Measurements from ENCODE around the gene STK38L.
A peak's percentile ranks its signal among the peaks of the same experiment; 100 is the strongest.
"Not testable (repeated sequence)": the region's sequence is repeated elsewhere in the genome, so short reads cannot be mapped to it uniquely, and the experiment has no call there.

The STK38L gene

GRCh38 chr12:27220988-27221345 is 23.1 kb upstream of the STK38L start:
- TF ChIP-seq Cebpa-rat (IDR thresholded peaks at IDR 0.05), result no peak
- Histone ChIP-seq H3K27ac (peak overlapping the region in 4 of 11 experiments; percentile 37 to 54 (median 45); a peak in 6 of 22 replicates), H3K9me3 (replicated peaks in 1 of 11) (no peaks in the 10 kb centered on the region), H3K4me1 (peaks cover 8 to 44% (median 20%) of the 10 kb centered on the region in 10 experiments; a peak in 17 of 20 replicates), H3K36me3 (no peaks in the 10 kb centered on the region), H3K4me2 (peak overlapping the region in 5 of 11 experiments; percentile 65 to 83 (median 73); a peak in 10 of 22 replicates), H3K4me3 (no peak overlapping the region), H3K9ac (no peak overlapping the region), H4K20me1 (no peaks in the 10 kb centered on the region), H3K27me3 (no peaks in the 10 kb centered on the region)

- H3K4me3 ChIP-seq, result no peak overlapping the region
- peak overlapping the region in 10 of 11 experiments; percentile 6 to 83 (median 54); a peak in 16 of 22 replicates for H3K4me2 ChIP-seq
- peak overlapping the region in 4 of 11 experiments; percentile 37 to 54 (median 45); a peak in 9 of 22 replicates for H3K27ac ChIP-seq
- H3K9ac ChIP-seq, result peak overlapping the region in 2 of 11 experiments; percentile 8 to 12; a peak in 2 of 22 replicates
- peaks cover 8 to 52% (median 23%) of the 10 kb centered on the region in 10 experiments; a peak in 17 of 20 replicates for H3K4me1 ChIP-seq
- H3K27me3 ChIP-seq, result no peaks in the 10 kb centered on the region
- no peaks in the 10 kb centered on the region for H4K20me1 ChIP-seq
- H3K9me3 ChIP-seq (replicated peaks in 1 of 11), result no peaks in the 10 kb centered on the region
- 0 out of 22 replicates have a peak, but pooled peaks of 1 of the 11 experiments have one; percentile 14 for TF ChIP-seq Cebpa-rat (IDR thresholded peaks at IDR 0.05)
- no peaks in the 10 kb centered on the region for H3K36me3 ChIP-seq
These were observed 22.3 kb upstream of the STK38L start for GRCh38 chr12:27221625-27222387.

GRCh38 chr12:27226407-27226929 is 17.6 kb upstream of the STK38L start:
- H3K4me1 ChIP-seq, result peaks cover 7 to 51% (median 18%) of the 10 kb centered on the region in 10 experiments; a peak in 17 of 20 replicates
- H3K9ac ChIP-seq, result no peak overlapping the region
- no peaks in the 10 kb centered on the region for H4K20me1 ChIP-seq
- H3K4me3 ChIP-seq, result no peak overlapping the region
- peak overlapping the region in 5 of 11 experiments; percentile 4 to 66 (median 49); a peak in 10 of 22 replicates for H3K4me2 ChIP-seq
- H3K36me3 ChIP-seq, result no peaks in the 10 kb centered on the region
- no peak for TF ChIP-seq Cebpa-rat (IDR thresholded peaks at IDR 0.05)
- peak overlapping the region in 4 of 11 experiments; percentile 45 to 62 (median 50); a peak in 9 of 22 replicates for H3K27ac ChIP-seq
- H3K9me3 ChIP-seq (replicated peaks in 1 of 11), result no peaks in the 10 kb centered on the region
- no peaks in the 10 kb centered on the region for H3K27me3 ChIP-seq

- H3K27me3 ChIP-seq, result no peaks in the 10 kb centered on the region
- TF ChIP-seq Cebpa-rat (IDR thresholded peaks at IDR 0.05), result no peak
- no peak overlapping the region for H3K4me3 ChIP-seq
- H3K27ac ChIP-seq, result no peak overlapping the region
- H3K9me3 ChIP-seq (replicated peaks in 1 of 11), result no peaks in the 10 kb centered on the region
- peak overlapping the region in 5 of 11 experiments; percentile 46 to 79 (median 67); a peak in 10 of 22 replicates for H3K4me2 ChIP-seq
- peaks cover 0 to 30% (median 7%) of the 10 kb centered on the region in 10 experiments; a peak in 9 of 20 replicates for H3K4me1 ChIP-seq
- H4K20me1 ChIP-seq, result no peaks in the 10 kb centered on the region
- no peak overlapping the region for H3K9ac ChIP-seq
- H3K36me3 ChIP-seq, result no peaks in the 10 kb centered on the region
These were observed 14.7 kb upstream of the STK38L start for GRCh38 chr12:27229367-27229766.

GRCh38 chr12:27231374-27231773 is 12.7 kb upstream of the STK38L start:
- H3K36me3 ChIP-seq; H3K4me2 ChIP-seq; H3K4me3 ChIP-seq; H3K9me3 ChIP-seq (replicated peaks in 1 of 11); H3K9ac ChIP-seq; H3K27me3 ChIP-seq; H3K27ac ChIP-seq; H4K20me1 ChIP-seq: not testable (repeated sequence)
- peaks cover 0 to 26% (median 4%) of the 10 kb centered on the region in 10 experiments; a peak in 9 of 20 replicates for H3K4me1 ChIP-seq

- no peak overlapping the region for H3K9ac ChIP-seq
- no peak for TF ChIP-seq Cebpa-rat (IDR thresholded peaks at IDR 0.05)
- H3K4me3 ChIP-seq, result no peak overlapping the region
- no peak overlapping the region for H3K4me2 ChIP-seq
- no peaks in the 10 kb centered on the region for H4K20me1 ChIP-seq
- no peaks in the 10 kb centered on the region for H3K9me3 ChIP-seq (replicated peaks in 1 of 11)
- H3K27me3 ChIP-seq, result no peaks in the 10 kb centered on the region
- H3K27ac ChIP-seq, result no peak overlapping the region
- H3K36me3 ChIP-seq, result no peaks in the 10 kb centered on the region
- peaks cover 0 to 43% (median 21%) of the 10 kb centered on the region in 10 experiments; a peak in 15 of 20 replicates for H3K4me1 ChIP-seq
These were observed 10.3 kb upstream of the STK38L start for GRCh38 chr12:27233814-27234213.

GRCh38 chr12:27236498-27236897 is 7.6 kb upstream of the STK38L start:
- H3K4me2 ChIP-seq, result peak overlapping the region in 5 of 11 experiments; percentile 11 to 88 (median 41); a peak in 10 of 22 replicates
- no peak overlapping the region for H3K4me3 ChIP-seq
- H4K20me1 ChIP-seq, result no peaks in the 10 kb centered on the region
- H3K9me3 ChIP-seq (replicated peaks in 1 of 11), result no peaks in the 10 kb centered on the region
- peaks cover 0 to 43% (median 21%) of the 10 kb centered on the region in 10 experiments; a peak in 15 of 20 replicates for H3K4me1 ChIP-seq
- TF ChIP-seq Cebpa-rat (IDR thresholded peaks at IDR 0.05), result no peak
- peak overlapping the region in 3 of 11 experiments; percentile 3 to 70 (median 14); a peak in 2 of 22 replicates for H3K27ac ChIP-seq
- H3K9ac ChIP-seq, result no peak overlapping the region
- H3K36me3 ChIP-seq, result no peaks in the 10 kb centered on the region
- H3K27me3 ChIP-seq, result no peaks in the 10 kb centered on the region

GRCh38 chr12:27237790-27238771 is 6.0 kb upstream of the STK38L start:
- H3K9ac ChIP-seq, result peak overlapping the region in 6 of 11 experiments; percentile 3 to 55 (median 50); a peak in 10 of 22 replicates
- H3K27ac ChIP-seq, result peak overlapping the region in 8 of 11 experiments; percentile 2 to 76 (median 61); a peak in 13 of 22 replicates

More at GRCh38 chr12:27237790-27238771, 6.0 kb upstream of the STK38L start:
- Histone ChIP-seq H3K9me3 (replicated peaks in 1 of 11) (peaks cover 0 to 7% (median under 1%) of the 10 kb centered on the region in 11 experiments; a peak in 5 of 22 replicates), H3K36me3 (no peaks in the 10 kb centered on the region), H3K4me3 (peak overlapping the region in 2 of 10 experiments; percentile 6 to 21; a peak in 2 of 20 replicates), H3K27me3 (no peaks in the 10 kb centered on the region), H3K4me1 (peaks cover 0 to 43% (median 21%) of the 10 kb centered on the region in 10 experiments; a peak in 15 of 20 replicates), H4K20me1 (no peaks in the 10 kb centered on the region), H3K4me2 (peak overlapping the region in 9 of 11 experiments; percentile 4 to 88 (median 67); a peak in 15 of 22 replicates)
- no peak for TF ChIP-seq Cebpa-rat (IDR thresholded peaks at IDR 0.05)

Measured in BLaER1 treated with 17β-estradiol and CSF1 and Interleukin-3, amounts not matched to agents 10 nM and 100 nM (cell line).